GM12891 (cell line): ENCODE measurements around the gene METTL15.

Experiments
- POLR2A ChIP-seq: IDR thresholded peaks from 2 replicates; pipeline ENCODE4 v1.6.1; 2011; ENCODE audit warnings: low read depth, low read length, control low read depth
- POLR2AphosphoS5 ChIP-seq: IDR thresholded peaks from 2 replicates; pipeline ENCODE4 v1.6.1; 2011; ENCODE audit warnings: low read depth, low read length, control low read depth
- SPI1 ChIP-seq: IDR thresholded peaks from 2 replicates; pipeline ENCODE4 v1.6.1; 2011; ENCODE audit warnings: low read depth, low read length, control low read depth
- TAF1 ChIP-seq: IDR thresholded peaks from 2 replicates; pipeline ENCODE4 v1.6.1; 2011; ENCODE audit warnings: low read depth, low read length, control low read depth

DNA sequence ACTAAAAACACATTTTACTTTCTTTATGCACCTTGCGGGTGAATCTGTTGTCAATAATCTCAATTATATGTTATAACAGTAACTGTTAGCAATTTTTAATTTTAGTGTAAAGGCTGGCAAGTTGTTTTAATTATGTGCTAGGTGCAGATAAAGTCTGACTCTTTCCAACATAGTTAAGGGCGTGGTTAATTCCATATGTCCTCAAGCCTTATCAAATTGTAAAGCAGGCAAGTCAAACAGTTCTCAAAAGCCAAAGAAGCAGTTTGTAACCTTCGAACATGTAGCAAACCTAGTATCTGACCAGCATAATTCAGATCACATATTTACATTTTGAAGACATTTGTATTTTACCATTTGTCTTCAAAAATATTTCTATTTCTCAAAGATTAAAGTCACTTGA, 29.2 kb downstream of the METTL15 start:
- no peak for TF ChIP-seq POLR2A
- TF ChIP-seq SPI1, result no peak
- TF ChIP-seq POLR2AphosphoS5, result no peak
- TF ChIP-seq TAF1, result no peak
